ENCODE measurements around the gene PLEK.
"Not testable (repeated sequence)": the region's sequence is repeated elsewhere in the genome, so short reads cannot be mapped to it uniquely, and the experiment has no call there.

PLEK gene

GRCh38 chr2:68386365-68386764 lies 21.3 kb downstream of the PLEK start:
- no peak for DNase-seq

GRCh38 chr2:68387408-68388350 lies 22.6 kb downstream of the PLEK start:
- DNase-seq: no peak

GRCh38 chr2:68388358-68388757 lies 23.3 kb downstream of the PLEK start:
- no peak for DNase-seq

GRCh38 chr2:68388772-68389171 lies 23.7 kb downstream of the PLEK start:
- no peak for DNase-seq

GRCh38 chr2:68390114-68390513 lies 25.0 kb downstream of the PLEK start:
- DNase-seq: no peak

- no peak for DNase-seq
These were observed 25.5 kb downstream of the PLEK start for GRCh38 chr2:68390586-68390985.

GRCh38 chr2:68391099-68391498 lies 26.0 kb downstream of the PLEK start:
- DNase-seq: no peak

GRCh38 chr2:68391869-68392268 lies 26.8 kb downstream of the PLEK start:
- DNase-seq: no peak

- no peak for DNase-seq
These were observed 31.0 kb downstream of the PLEK start for GRCh38 chr2:68396093-68396492.

- not testable (repeated sequence) for DNase-seq
These were observed 32.7 kb downstream of the PLEK start for GRCh38 chr2:68397704-68398263.

- no peak for DNase-seq
These were observed 38.1 kb downstream of the PLEK start for GRCh38 chr2:68403199-68403644.

- no peak for DNase-seq
These were observed 39.1 kb downstream of the PLEK start for GRCh38 chr2:68404164-68404563.

GRCh38 chr2:68404893-68405799 lies 40.1 kb downstream of the PLEK start:
- DNase-seq: no peak

- no peak for DNase-seq
These were observed 46.5 kb downstream of the PLEK start for GRCh38 chr2:68411397-68412126.

- no peak for DNase-seq
These were observed 47.2 kb downstream of the PLEK start for GRCh38 chr2:68412127-68412819.

- DNase-seq: no peak
These were observed 48.4 kb downstream of the PLEK start for GRCh38 chr2:68413466-68413865.

GRCh38 chr2:68414452-68414851 lies 49.4 kb downstream of the PLEK start:
- no peak for DNase-seq

GRCh38 chr2:68414876-68415275 lies 49.8 kb downstream of the PLEK start:
- DNase-seq: no peak

- DNase-seq: no peak
These were observed 50.4 kb downstream of the PLEK start for GRCh38 chr2:68415521-68415920.

- no peak for DNase-seq
These were observed 51.1 kb downstream of the PLEK start for GRCh38 chr2:68416081-68416675.

GRCh38 chr2:68417926-68418325 lies 52.8 kb downstream of the PLEK start:
- no peak for DNase-seq

Measured in right forelimb (tissue), 1 donor.